Astrocyte of the spinal cord (primary cell): ENCODE data around the gene FBXL3.

ENCODE experiments used
- DNase-seq: peaks from one replicate; pipeline ENCODE4 v3.0.0; 2011; ENCODE audit warnings: low read depth, low spot score
- H3K4me3 ChIP-seq: 2 replicates; pipeline ENCODE4 v1.5.1; 2011; ENCODE audit warnings: low read depth, mild to moderate bottlenecking, low read length, moderate library complexity
- in situ Hi-C: cut with HindIII; loops from 2 replicates; pipeline ENCODE4 v1.10.0; 2017; ENCODE audit warnings: low sequenced_read_pairs
- TF ChIP-seq, protein P1 (sequence below): IDR thresholded peaks from 2 replicates; pipeline ENCODE4 v1.5.1; 2012; ENCODE audit warnings: low read depth, mild to moderate bottlenecking, low read length, inconsistent platforms

The FBXL3 gene

GRCh38 chr13:76955661-76956060 lies 71.3 kb downstream of the FBXL3 start:
- DNase-seq = no peak
- TF ChIP-seq, protein P1, sequence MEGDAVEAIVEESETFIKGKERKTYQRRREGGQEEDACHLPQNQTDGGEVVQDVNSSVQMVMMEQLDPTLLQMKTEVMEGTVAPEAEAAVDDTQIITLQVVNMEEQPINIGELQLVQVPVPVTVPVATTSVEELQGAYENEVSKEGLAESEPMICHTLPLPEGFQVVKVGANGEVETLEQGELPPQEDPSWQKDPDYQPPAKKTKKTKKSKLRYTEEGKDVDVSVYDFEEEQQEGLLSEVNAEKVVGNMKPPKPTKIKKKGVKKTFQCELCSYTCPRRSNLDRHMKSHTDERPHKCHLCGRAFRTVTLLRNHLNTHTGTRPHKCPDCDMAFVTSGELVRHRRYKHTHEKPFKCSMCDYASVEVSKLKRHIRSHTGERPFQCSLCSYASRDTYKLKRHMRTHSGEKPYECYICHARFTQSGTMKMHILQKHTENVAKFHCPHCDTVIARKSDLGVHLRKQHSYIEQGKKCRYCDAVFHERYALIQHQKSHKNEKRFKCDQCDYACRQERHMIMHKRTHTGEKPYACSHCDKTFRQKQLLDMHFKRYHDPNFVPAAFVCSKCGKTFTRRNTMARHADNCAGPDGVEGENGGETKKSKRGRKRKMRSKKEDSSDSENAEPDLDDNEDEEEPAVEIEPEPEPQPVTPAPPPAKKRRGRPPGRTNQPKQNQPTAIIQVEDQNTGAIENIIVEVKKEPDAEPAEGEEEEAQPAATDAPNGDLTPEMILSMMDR = no peak
- in situ Hi-C loops = no loop called here
- H3K4me3 ChIP-seq = no peak overlapping the region
